Activated CD4-positive, alpha-beta T cell treated with anti-CD3 and anti-CD28 coated beads, Interleukin-2, amount 50 U/mL, for 16 hours (primary cell): ENCODE results near the gene PBX4.
"Not testable (repeated sequence)": the region's sequence is repeated elsewhere in the genome, so short reads cannot be mapped to it uniquely, and the experiment has no call there.

Source experiments
- DNase-seq: peaks from one replicate; pipeline ENCODE4 v3.0.0-alpha.2; 2020

Gene PBX4

GRCh38 chr19:19626516-19627472, 8.3 kb upstream of the PBX4 start:
- DNase-seq: no peak

GRCh38 chr19:19624032-19624570, 5.6 kb upstream of the PBX4 start:
- no peak for DNase-seq

GRCh38 chr19:19623383-19623782, 4.9 kb upstream of the PBX4 start:
- no peak for DNase-seq

GRCh38 chr19:19619849-19620210, 1.3 kb upstream of the PBX4 start:
- no peak for DNase-seq

- no peak for DNase-seq
Measured at GRCh38 chr19:19619181-19619848, 828 bp upstream of the PBX4 start.

- DNase-seq: peak; percentile 58
Measured at GRCh38 chr19:19615086-19615485, 3.4 kb downstream of the PBX4 start.

GRCh38 chr19:19613506-19613905, 5.0 kb downstream of the PBX4 start:
- DNase-seq: no peak

- no peak for DNase-seq
Measured at GRCh38 chr19:19610376-19611202, 7.9 kb downstream of the PBX4 start.

GRCh38 chr19:19606686-19607085, 11.8 kb downstream of the PBX4 start:
- not testable (repeated sequence) for DNase-seq

- peak; percentile 76 for DNase-seq
Measured at GRCh38 chr19:19606021-19606420, 12.5 kb downstream of the PBX4 start.

- DNase-seq: no peak
Measured at GRCh38 chr19:19602713-19603324, 15.7 kb downstream of the PBX4 start.

GRCh38 chr19:19602136-19602712, 16.3 kb downstream of the PBX4 start:
- no peak for DNase-seq

GRCh38 chr19:19600793-19601330, 17.6 kb downstream of the PBX4 start:
- DNase-seq: no peak

- DNase-seq: peak; percentile 79
Measured at GRCh38 chr19:19598728-19599451, 19.6 kb downstream of the PBX4 start.

- peak; percentile 94 for DNase-seq
Measured at GRCh38 chr19:19597809-19598306, 20.6 kb downstream of the PBX4 start.

GRCh38 chr19:19595171-19595701, 23.3 kb downstream of the PBX4 start:
- no peak for DNase-seq

GRCh38 chr19:19594381-19594780, 24.1 kb downstream of the PBX4 start:
- no peak for DNase-seq

GRCh38 chr19:19592690-19593089, 25.8 kb downstream of the PBX4 start:
- DNase-seq: no peak

GRCh38 chr19:19591133-19591825, 27.2 kb downstream of the PBX4 start:
- peak; percentile 91 for DNase-seq

GRCh38 chr19:19588546-19588945, 29.9 kb downstream of the PBX4 start:
- no peak for DNase-seq
